GM21529 (cell line): ENCODE results near the gene AVEN.
"Not testable (repeated sequence)": the region's sequence is repeated elsewhere in the genome, so short reads cannot be mapped to it uniquely, and the experiment has no call there.

ENCODE experiments used
- ATAC-seq: cut with Tn5 transposase; IDR thresholded peaks from one replicate; pipeline ENCODE4 v1.9.1; 2021; ENCODE audit not compliant: unreplicated experiment

AVEN gene

GRCh38 chr15:34043391-34043790 is 4.4 kb upstream of the AVEN start:
- ATAC-seq, result no peak

- peak; percentile 26 for ATAC-seq
These were observed 748 bp upstream of the AVEN start for GRCh38 chr15:34039790-34040113.

GRCh38 chr15:34038023-34038870 is 757 bp downstream of the AVEN start:
- peak; percentile 69 for ATAC-seq

GRCh38 chr15:34031987-34032760 is 6.8 kb downstream of the AVEN start:
- no peak for ATAC-seq

GRCh38 chr15:34027606-34028005 is 11.4 kb downstream of the AVEN start:
- ATAC-seq, result no peak

GRCh38 chr15:34025252-34025651 is 13.8 kb downstream of the AVEN start:
- no peak for ATAC-seq

GRCh38 chr15:34023907-34024306 is 15.1 kb downstream of the AVEN start:
- no peak for ATAC-seq

GRCh38 chr15:34019369-34019990 is 19.5 kb downstream of the AVEN start:
- no peak for ATAC-seq

- not testable (repeated sequence) for ATAC-seq
These were observed 20.3 kb downstream of the AVEN start for GRCh38 chr15:34018738-34019137.

GRCh38 chr15:34018021-34018645 is 20.9 kb downstream of the AVEN start:
- ATAC-seq, result no peak

GRCh38 chr15:34014556-34014955 is 24.4 kb downstream of the AVEN start:
- no peak for ATAC-seq

- ATAC-seq, result no peak
These were observed 25.3 kb downstream of the AVEN start for GRCh38 chr15:34013746-34014145.

- no peak for ATAC-seq
These were observed 26.5 kb downstream of the AVEN start for GRCh38 chr15:34012461-34013028.

GRCh38 chr15:34011481-34011880 is 27.5 kb downstream of the AVEN start:
- ATAC-seq, result no peak

GRCh38 chr15:34010921-34011320 is 28.1 kb downstream of the AVEN start:
- no peak for ATAC-seq

GRCh38 chr15:34009656-34010055 is 29.3 kb downstream of the AVEN start:
- ATAC-seq, result no peak

- ATAC-seq, result no peak
These were observed 32.6 kb downstream of the AVEN start for GRCh38 chr15:34006381-34006780.

- ATAC-seq, result no peak
These were observed 37.5 kb downstream of the AVEN start for GRCh38 chr15:34001536-34001935.

- not testable (repeated sequence) for ATAC-seq
These were observed 43.3 kb downstream of the AVEN start for GRCh38 chr15:33995666-33996065.

- ATAC-seq, result no peak
These were observed 44.9 kb downstream of the AVEN start for GRCh38 chr15:33994005-33994615.

- no peak for ATAC-seq
These were observed 50.6 kb downstream of the AVEN start for GRCh38 chr15:33988384-33988783.
